ENCODE data around the gene ABL1. TPM values are rescaled to one million over a fixed set of nuclear protein-coding genes. Genes with fewer than 3 reads are reported as not detected.

ABL1 gene
- polyA plus RNA-seq, 3 donors, result 4.5 to 14.5 (median 8.0) TPM

DNA sequence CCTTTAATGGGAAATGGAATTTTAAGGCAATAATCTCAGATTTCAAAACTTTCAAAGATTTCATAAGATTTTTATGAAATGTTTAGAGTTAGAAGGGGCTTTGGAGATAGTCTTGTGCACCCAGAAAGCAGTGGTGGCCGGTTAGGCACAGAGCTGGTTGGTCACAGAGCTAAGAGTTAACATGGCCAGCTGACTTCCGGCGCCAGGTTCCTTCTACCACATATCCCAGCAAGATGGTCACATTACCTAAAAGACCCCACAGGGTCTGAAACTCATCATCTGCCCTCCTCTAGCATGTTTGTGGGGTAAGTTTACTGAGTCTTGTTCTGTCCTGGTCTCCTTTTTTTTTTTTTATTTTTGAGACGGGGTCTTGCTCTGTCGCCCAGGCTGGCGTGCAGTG, 42.2 kb downstream of the ABL1 start:
- Mint-ChIP-seq H3K27me3 (ENCODE audit: low read depth in 3 of 3) (no peaks in the 10 kb centered on the region), H3K36me3 (peaks cover 81 to 91% of the 10 kb centered on the region in 2 donors), H3K9me3 (no peaks in the 10 kb centered on the region), H3K4me1 (no peaks in the 10 kb centered on the region), H3K27ac (no peak overlapping the region), H3K4me3 (no peak overlapping the region)
- no peak overlapping the region for H3K4me2 ChIP-seq (replicated peaks; ENCODE audit: extremely low read depth, low read length, poor library complexity, severe bottlenecking)
- TF ChIP-seq, protein P1, sequence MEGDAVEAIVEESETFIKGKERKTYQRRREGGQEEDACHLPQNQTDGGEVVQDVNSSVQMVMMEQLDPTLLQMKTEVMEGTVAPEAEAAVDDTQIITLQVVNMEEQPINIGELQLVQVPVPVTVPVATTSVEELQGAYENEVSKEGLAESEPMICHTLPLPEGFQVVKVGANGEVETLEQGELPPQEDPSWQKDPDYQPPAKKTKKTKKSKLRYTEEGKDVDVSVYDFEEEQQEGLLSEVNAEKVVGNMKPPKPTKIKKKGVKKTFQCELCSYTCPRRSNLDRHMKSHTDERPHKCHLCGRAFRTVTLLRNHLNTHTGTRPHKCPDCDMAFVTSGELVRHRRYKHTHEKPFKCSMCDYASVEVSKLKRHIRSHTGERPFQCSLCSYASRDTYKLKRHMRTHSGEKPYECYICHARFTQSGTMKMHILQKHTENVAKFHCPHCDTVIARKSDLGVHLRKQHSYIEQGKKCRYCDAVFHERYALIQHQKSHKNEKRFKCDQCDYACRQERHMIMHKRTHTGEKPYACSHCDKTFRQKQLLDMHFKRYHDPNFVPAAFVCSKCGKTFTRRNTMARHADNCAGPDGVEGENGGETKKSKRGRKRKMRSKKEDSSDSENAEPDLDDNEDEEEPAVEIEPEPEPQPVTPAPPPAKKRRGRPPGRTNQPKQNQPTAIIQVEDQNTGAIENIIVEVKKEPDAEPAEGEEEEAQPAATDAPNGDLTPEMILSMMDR (IDR thresholded peaks at IDR 0.05), result no peak
- no peaks in the 10 kb centered on the region for H3K27me3 ChIP-seq (ENCODE audit: control insufficient read depth in 2 of 2, insufficient read depth in 2 of 2, low read length in 2 of 2)
- no peaks in the 10 kb centered on the region for H3K9me3 ChIP-seq (replicated peaks in 1 of 2; ENCODE audit: control insufficient read depth in 1 of 2, insufficient read depth in 1 of 2, low read length in 2 of 2)
- intact Hi-C loops (cut with micrococcal nuclease), result no loop called here
- no peaks in the 10 kb centered on the region for H3K79me2 ChIP-seq (ENCODE audit: insufficient read depth, low read length)
- no peak overlapping the region for H3K27ac ChIP-seq (ENCODE audit: low read depth in 1 of 2, low read length in 2 of 2)
- H4K20me1 ChIP-seq (ENCODE audit: insufficient read depth, low read length), result no peaks in the 10 kb centered on the region
- H3K4me3 ChIP-seq (replicated peaks in 1 of 3; ENCODE audit: low read depth in 2 of 3, low read length in 3 of 3), result no peak overlapping the region
- no CpG with 5 or more reads among the region's 6 CpGs for WGBS (ENCODE audit: insufficient coverage)
- H3K9ac ChIP-seq (ENCODE audit: insufficient read depth, low read length, poor library complexity, severe bottlenecking), result no peak overlapping the region
- H2AFZ ChIP-seq (ENCODE audit: insufficient read depth, low read depth, low read length, poor library complexity, severe bottlenecking), result no peak overlapping the region
- no peaks in the 10 kb centered on the region for H3K4me1 ChIP-seq (ENCODE audit: control insufficient read depth in 1 of 2, insufficient read depth in 2 of 2, low read length in 2 of 2)
- DNase-seq, result no peak
- peaks cover 64 to 96% of the 10 kb centered on the region in 2 donors for H3K36me3 ChIP-seq (replicated peaks in 1 of 2; ENCODE audit: control insufficient read depth in 1 of 2, insufficient read depth in 2 of 2, low read length in 2 of 2)

DNA sequence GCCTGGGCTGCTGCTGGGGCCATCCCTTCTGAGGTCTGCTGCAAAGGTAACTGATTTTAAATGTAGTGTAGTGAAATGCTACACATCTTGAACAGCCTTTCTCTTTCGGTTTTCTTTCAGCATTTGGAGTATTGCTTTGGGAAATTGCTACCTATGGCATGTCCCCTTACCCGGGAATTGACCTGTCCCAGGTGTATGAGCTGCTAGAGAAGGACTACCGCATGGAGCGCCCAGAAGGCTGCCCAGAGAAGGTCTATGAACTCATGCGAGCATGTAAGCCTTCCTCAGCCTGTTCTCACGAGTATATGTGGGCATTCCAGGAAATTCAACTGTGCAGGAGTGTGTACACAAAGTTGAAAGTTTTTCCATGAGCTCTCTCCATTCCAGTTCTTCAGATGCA, 43.2 kb downstream of the ABL1 start:
- Mint-ChIP-seq H3K27ac (no peak overlapping the region), H3K4me1 (no peaks in the 10 kb centered on the region), H3K27me3 (ENCODE audit: low read depth in 3 of 3) (no peaks in the 10 kb centered on the region), H3K36me3 (peaks cover 72 to 89% of the 10 kb centered on the region in 2 donors), H3K9me3 (no peaks in the 10 kb centered on the region), H3K4me3 (no peak overlapping the region)
- Histone ChIP-seq H3K79me2 (ENCODE audit: insufficient read depth, low read length) (no peaks in the 10 kb centered on the region), H3K4me3 (replicated peaks in 1 of 3; ENCODE audit: low read depth in 2 of 3, low read length in 3 of 3) (no peak overlapping the region), H3K36me3 (replicated peaks in 1 of 2; ENCODE audit: control insufficient read depth in 1 of 2, insufficient read depth in 2 of 2, low read length in 2 of 2) (peaks cover 57 to 95% of the 10 kb centered on the region in 2 donors), H3K4me2 (replicated peaks; ENCODE audit: extremely low read depth, low read length, poor library complexity, severe bottlenecking) (no peak overlapping the region), H4K20me1 (ENCODE audit: insufficient read depth, low read length) (no peaks in the 10 kb centered on the region), H3K4me1 (ENCODE audit: control insufficient read depth in 1 of 2, insufficient read depth in 2 of 2, low read length in 2 of 2) (no peaks in the 10 kb centered on the region), H2AFZ (ENCODE audit: insufficient read depth, low read depth, low read length, poor library complexity, severe bottlenecking) (no peak overlapping the region), H3K9ac (ENCODE audit: insufficient read depth, low read length, poor library complexity, severe bottlenecking) (no peak overlapping the region), H3K27me3 (ENCODE audit: control insufficient read depth in 2 of 2, insufficient read depth in 2 of 2, low read length in 2 of 2) (no peaks in the 10 kb centered on the region), H3K9me3 (replicated peaks in 1 of 2; ENCODE audit: control insufficient read depth in 1 of 2, insufficient read depth in 1 of 2, low read length in 2 of 2) (no peaks in the 10 kb centered on the region), H3K27ac (ENCODE audit: low read depth in 1 of 2, low read length in 2 of 2) (no peak overlapping the region)
- intact Hi-C loops (cut with micrococcal nuclease), result no loop called here
- no peak for DNase-seq
- 98% methylated on average over 5 of the region's 6 CpGs for WGBS (ENCODE audit: insufficient coverage)
- TF ChIP-seq, protein P1 (IDR thresholded peaks at IDR 0.05), result no peak
